Endothelial cell (in vitro differentiated cells): ENCODE results near the gene SPEF1. TPM values are rescaled to one million over a fixed set of nuclear protein-coding genes. Genes with fewer than 3 reads are reported as not detected.
A peak's percentile ranks its signal among the peaks of the same experiment; 100 is the strongest.

Experiments used
- DNase-seq: peaks from one replicate; pipeline ENCODE4 v3.0.0; 2021; ENCODE audit warnings: low spot score
- H3K27ac Mint-ChIP-seq: one replicate; pipeline ENCODE4 v1.8.0; 2021; ENCODE audit warnings: mixed read lengths, inconsistent platforms; ENCODE audit not compliant: unreplicated experiment
- H3K27me3 Mint-ChIP-seq: one replicate; pipeline ENCODE4 v1.8.0; 2021; ENCODE audit warnings: mild to moderate bottlenecking, moderate library complexity, mixed read lengths, inconsistent platforms; ENCODE audit not compliant: unreplicated experiment
- H3K36me3 Mint-ChIP-seq: one replicate; pipeline ENCODE4 v1.8.0; 2021; ENCODE audit warnings: mild to moderate bottlenecking, low read depth, mixed read lengths, inconsistent platforms; ENCODE audit not compliant: unreplicated experiment
- H3K4me1 Mint-ChIP-seq: one replicate; pipeline ENCODE4 v1.8.0; 2021; ENCODE audit warnings: mild to moderate bottlenecking, mixed read lengths, inconsistent platforms; ENCODE audit not compliant: unreplicated experiment
- H3K4me3 Mint-ChIP-seq: one replicate; pipeline ENCODE4 v1.8.0; 2021; ENCODE audit warnings: mild to moderate bottlenecking, mixed read lengths, inconsistent platforms; ENCODE audit not compliant: unreplicated experiment
- H3K9me3 Mint-ChIP-seq: one replicate; pipeline ENCODE4 v1.8.0; 2021; ENCODE audit warnings: mixed read lengths, inconsistent platforms; ENCODE audit not compliant: unreplicated experiment
- total RNA-seq: library from RNA; stranded (reverse); fragmentation: NEBNext Ultra II Directional; extraction: Animal tissue kit (Norgen Biotek cat#: 25700); gene quantifications from one replicate; pipeline ENCODE4 v1.2.1, GENCODE V29; 2021; ENCODE audit not compliant: unreplicated experiment
- TF ChIP-seq, protein P1 (sequence below): fragments of 200-600 bp; sonication (generic); IDR thresholded peaks from one replicate; pipeline ENCODE4 v1.5.0; 2021; ENCODE audit warnings: antibody characterized with exemption; ENCODE audit not compliant: unreplicated experiment

SPEF1 gene
- total RNA-seq, 1 donor from 2014 or later: 0.23 TPM

DNA sequence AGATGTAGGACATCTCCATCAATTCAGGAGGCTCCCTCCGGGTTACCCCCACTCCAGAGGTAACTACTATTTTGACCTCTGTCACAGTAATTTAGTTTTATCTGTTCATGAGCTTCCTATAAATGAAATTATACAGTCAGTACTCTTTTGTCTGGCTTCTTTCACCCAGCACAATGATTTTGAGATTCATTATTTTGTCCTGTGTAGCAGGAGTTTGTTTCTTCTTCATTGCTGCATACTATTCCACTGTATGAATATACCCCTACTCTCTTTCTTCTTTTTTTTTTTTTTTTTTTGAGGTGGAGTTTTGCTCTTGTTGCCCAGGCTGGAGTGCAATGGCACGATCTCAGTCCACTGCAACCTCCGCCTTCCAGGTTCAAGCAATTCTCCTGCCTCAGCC is 27.3 kb upstream of the SPEF1 start:
- Mint-ChIP-seq H3K9me3 (no peaks in the 10 kb centered on the region), H3K27me3 (peaks cover 12% of the 10 kb centered on the region), H3K4me3 (no peak overlapping the region), H3K27ac (no peak overlapping the region), H3K36me3 (peaks cover 16% of the 10 kb centered on the region), H3K4me1 (peaks cover 14% of the 10 kb centered on the region)
- TF ChIP-seq, protein P1, sequence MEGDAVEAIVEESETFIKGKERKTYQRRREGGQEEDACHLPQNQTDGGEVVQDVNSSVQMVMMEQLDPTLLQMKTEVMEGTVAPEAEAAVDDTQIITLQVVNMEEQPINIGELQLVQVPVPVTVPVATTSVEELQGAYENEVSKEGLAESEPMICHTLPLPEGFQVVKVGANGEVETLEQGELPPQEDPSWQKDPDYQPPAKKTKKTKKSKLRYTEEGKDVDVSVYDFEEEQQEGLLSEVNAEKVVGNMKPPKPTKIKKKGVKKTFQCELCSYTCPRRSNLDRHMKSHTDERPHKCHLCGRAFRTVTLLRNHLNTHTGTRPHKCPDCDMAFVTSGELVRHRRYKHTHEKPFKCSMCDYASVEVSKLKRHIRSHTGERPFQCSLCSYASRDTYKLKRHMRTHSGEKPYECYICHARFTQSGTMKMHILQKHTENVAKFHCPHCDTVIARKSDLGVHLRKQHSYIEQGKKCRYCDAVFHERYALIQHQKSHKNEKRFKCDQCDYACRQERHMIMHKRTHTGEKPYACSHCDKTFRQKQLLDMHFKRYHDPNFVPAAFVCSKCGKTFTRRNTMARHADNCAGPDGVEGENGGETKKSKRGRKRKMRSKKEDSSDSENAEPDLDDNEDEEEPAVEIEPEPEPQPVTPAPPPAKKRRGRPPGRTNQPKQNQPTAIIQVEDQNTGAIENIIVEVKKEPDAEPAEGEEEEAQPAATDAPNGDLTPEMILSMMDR: no peak
- no peak for DNase-seq

- Mint-ChIP-seq H3K36me3 (peaks cover 25% of the 10 kb centered on the region), H3K27me3 (peaks cover 9% of the 10 kb centered on the region), H3K4me3 (no peak overlapping the region), H3K4me1 (peaks cover 14% of the 10 kb centered on the region), H3K27ac (no peak overlapping the region), H3K9me3 (no peaks in the 10 kb centered on the region)
- no peak for DNase-seq
- TF ChIP-seq, protein P1: no peak
Observed at GRCh38 chr20:3804781-3805180, 23.5 kb upstream of the SPEF1 start.

DNA sequence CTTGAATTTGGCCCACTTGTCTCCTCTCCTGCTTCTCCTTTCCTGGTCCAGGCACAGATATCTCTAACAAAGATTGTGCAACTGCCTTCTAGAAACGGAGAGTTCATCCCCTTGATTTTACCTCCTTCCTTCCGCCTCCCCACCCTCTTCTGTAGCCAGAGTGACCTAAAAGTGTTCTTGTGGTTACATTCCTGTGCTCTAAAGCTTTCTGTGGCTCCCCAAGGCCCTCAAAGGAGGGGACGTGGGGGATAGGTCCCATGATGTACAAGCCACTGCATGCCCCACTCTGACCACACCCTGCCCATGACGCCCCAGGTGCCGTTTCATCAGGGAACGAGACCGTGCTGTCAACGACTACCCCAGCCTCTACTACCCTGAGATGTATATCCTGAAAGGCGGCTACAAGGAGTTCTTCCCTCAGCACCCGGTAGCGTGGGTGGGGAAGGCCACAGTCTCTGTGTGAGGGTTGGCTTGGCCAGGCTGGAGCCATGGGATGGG is 23.1 kb upstream of the SPEF1 start:
- DNase-seq: no peak
- Mint-ChIP-seq H3K36me3 (peaks cover 25% of the 10 kb centered on the region), H3K4me1 (peaks cover 18% of the 10 kb centered on the region), H3K9me3 (no peaks in the 10 kb centered on the region), H3K27ac (no peak overlapping the region), H3K27me3 (peaks cover 9% of the 10 kb centered on the region), H3K4me3 (peak overlapping the region; percentile 7)
- TF ChIP-seq, protein P1: no peak

- H3K27ac Mint-ChIP-seq: no peak overlapping the region
- peaks cover 25% of the 10 kb centered on the region for H3K36me3 Mint-ChIP-seq
- DNase-seq: no peak
- peak overlapping the region; percentile 7 for H3K4me3 Mint-ChIP-seq
- TF ChIP-seq, protein P1: no peak
- peaks cover 21% of the 10 kb centered on the region for H3K4me1 Mint-ChIP-seq
- peaks cover 9% of the 10 kb centered on the region for H3K27me3 Mint-ChIP-seq
- H3K9me3 Mint-ChIP-seq: no peaks in the 10 kb centered on the region
Observed at GRCh38 chr20:3803854-3804253, 22.6 kb upstream of the SPEF1 start.

DNA sequence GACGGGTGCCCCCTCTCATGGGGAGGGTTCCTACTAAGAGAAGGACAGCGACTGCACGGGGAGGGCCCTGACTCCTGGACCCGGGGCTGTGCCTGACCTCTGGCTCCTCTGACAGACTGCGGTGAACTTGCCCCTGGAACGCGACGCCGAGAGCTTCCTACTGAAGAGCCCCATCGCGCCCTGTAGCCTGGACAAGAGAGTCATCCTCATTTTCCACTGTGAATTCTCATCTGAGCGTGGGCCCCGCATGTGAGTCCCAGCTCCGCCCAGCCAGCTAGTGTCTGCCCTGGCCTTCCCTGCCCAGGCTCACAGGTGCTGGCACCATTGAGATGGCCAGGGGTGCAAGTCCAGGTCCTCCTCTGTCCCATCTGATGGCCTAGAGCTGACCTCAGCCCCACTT is 22.0 kb upstream of the SPEF1 start:
- Mint-ChIP-seq H3K36me3 (peaks cover 25% of the 10 kb centered on the region), H3K4me1 (peaks cover 22% of the 10 kb centered on the region), H3K9me3 (no peaks in the 10 kb centered on the region), H3K27ac (no peak overlapping the region), H3K4me3 (peak overlapping the region; percentile 7), H3K27me3 (peaks cover 9% of the 10 kb centered on the region)
- no peak for DNase-seq
- TF ChIP-seq, protein P1: no peak
